Erythroblast (primary cell): ENCODE results near the gene PSMG3.

Experiments used
- DNase-seq, 2 experiments: peaks; one replicate each; lab custom pipeline; 2025; lab: John Stamatoyannopoulos, UW
- GATA1 ChIP-seq: IDR thresholded peaks from 2 replicates; pipeline ENCODE4 v1.6.1; 2011; ENCODE audit warnings: low read depth, mild to moderate bottlenecking, control low read depth, low read length, moderate library complexity
- POLR2A ChIP-seq: IDR thresholded peaks from 2 replicates; pipeline ENCODE4 v1.6.1; 2011; ENCODE audit warnings: mild to moderate bottlenecking, low read length

PSMG3 gene

GRCh38 chr7:1560620-1561031 is 9.2 kb downstream of the PSMG3 start:
- TF ChIP-seq POLR2A (no peak), GATA1 (no peak)
- no peak for DNase-seq

- no peak for DNase-seq
- no peak for TF ChIP-seq POLR2A
- no peak for TF ChIP-seq GATA1
Observed at GRCh38 chr7:1559626-1560590, 9.9 kb downstream of the PSMG3 start.

GRCh38 chr7:1558841-1559625 is 10.8 kb downstream of the PSMG3 start:
- no peak for DNase-seq
- TF ChIP-seq GATA1 (no peak), POLR2A (no peak)

GRCh38 chr7:1558181-1558811 is 11.5 kb downstream of the PSMG3 start:
- DNase-seq, result peak; percentile 21 to 26
- TF ChIP-seq POLR2A, result no peak
- TF ChIP-seq GATA1, result no peak

GRCh38 chr7:1557771-1558170 is 12.1 kb downstream of the PSMG3 start:
- DNase-seq, result no peak
- TF ChIP-seq POLR2A (no peak), GATA1 (no peak)

GRCh38 chr7:1557006-1557405 is 12.8 kb downstream of the PSMG3 start:
- DNase-seq, result no peak
- TF ChIP-seq POLR2A (no peak), GATA1 (no peak)

- TF ChIP-seq GATA1 (no peak), POLR2A (no peak)
- DNase-seq, result peak in 1 of 2 experiments; percentile 34
Observed at GRCh38 chr7:1555813-1556543, 13.9 kb downstream of the PSMG3 start, which contains the start of gene TMEM184A. TSS of gene TMEM184A (minus strand) at chr7:1556205. CDS start at chr7:1555484, 721 bp downstream.

- DNase-seq, result no peak
- no peak for TF ChIP-seq GATA1
- TF ChIP-seq POLR2A, result no peak
Observed at GRCh38 chr7:1555046-1555812, 14.6 kb downstream of the PSMG3 start.

- TF ChIP-seq GATA1 (no peak), POLR2A (no peak)
- DNase-seq, result no peak
Observed at GRCh38 chr7:1554333-1555045, 15.3 kb downstream of the PSMG3 start.

- no peak for TF ChIP-seq POLR2A
- no peak for TF ChIP-seq GATA1
- no peak for DNase-seq
Observed at GRCh38 chr7:1553512-1554210, 16.2 kb downstream of the PSMG3 start.

GRCh38 chr7:1552200-1552599 is 17.6 kb downstream of the PSMG3 start:
- DNase-seq, result no peak
- TF ChIP-seq GATA1, result no peak
- TF ChIP-seq POLR2A, result no peak
